Embryonic facial prominence (tissue), 1 donor: Measurements from ENCODE around the gene PRR5.

Experiments used
- DNase-seq: peaks from one replicate; pipeline ENCODE4 v3.0.0-alpha.2; 2016; ENCODE audit errors: extremely low spot score

The PRR5 gene

DNA sequence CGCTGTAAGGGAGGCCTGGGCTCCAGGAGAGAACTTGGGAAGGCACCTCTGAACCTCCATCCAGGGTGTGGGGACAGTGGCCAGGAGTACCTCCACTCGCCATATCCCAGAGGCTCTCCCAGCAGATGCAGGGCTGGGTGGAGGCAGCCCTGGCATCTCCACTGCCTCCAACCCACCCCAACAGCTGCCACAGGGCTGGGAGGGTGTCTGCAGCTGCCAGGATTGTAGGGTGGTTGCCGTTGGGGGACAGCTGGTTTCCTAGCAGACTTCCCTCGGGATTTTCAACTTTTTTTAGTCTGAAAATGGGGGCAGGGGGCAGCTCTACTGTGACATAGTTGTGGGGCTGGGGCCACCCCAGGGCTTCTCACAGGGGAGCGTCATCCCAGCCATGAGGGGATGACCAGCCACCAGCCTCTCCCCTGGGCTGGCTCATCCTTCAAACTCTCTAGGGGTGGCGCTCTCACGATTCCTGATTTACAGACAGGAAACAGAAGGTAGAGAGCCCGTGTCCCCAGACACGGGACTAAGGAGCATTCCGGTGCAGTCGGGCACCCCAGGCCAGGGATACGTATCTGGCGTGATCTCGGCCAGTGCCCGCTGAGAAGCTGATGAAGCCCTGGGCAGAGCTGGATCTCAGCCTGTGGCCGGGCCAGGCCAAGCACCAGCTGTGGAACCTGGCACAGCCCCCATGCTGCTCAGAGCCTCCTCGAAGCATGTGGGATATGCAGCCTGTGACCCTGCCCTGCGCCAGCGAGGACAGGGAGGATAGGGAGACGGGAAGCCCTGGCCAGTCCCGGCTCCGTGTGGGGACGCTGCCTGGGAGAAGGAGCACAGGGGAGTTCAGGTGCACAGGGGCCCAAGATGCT lies 9.9 kb downstream of the PRR5 start:
- no peak for DNase-seq

DNA sequence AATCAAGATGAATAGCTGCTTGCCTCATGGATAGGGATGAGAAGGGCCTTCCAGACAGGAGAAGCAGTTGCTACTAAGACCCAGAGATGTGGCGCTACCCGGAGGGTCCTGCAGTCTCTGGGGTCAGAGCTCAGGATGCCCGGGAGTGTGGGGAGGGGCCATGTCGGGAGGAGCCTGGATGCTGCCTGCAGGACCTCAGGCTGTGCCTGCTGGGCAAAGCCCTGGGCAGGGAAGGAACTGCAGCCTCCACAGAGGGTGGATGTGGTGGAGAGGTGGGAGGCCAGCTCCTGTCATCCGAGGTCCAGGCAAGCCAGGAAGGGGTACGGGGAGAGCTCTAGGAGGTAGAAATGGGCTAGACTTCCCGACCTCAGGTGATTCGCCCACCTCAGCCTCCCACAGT lies 11.0 kb downstream of the PRR5 start:
- no peak for DNase-seq

DNA sequence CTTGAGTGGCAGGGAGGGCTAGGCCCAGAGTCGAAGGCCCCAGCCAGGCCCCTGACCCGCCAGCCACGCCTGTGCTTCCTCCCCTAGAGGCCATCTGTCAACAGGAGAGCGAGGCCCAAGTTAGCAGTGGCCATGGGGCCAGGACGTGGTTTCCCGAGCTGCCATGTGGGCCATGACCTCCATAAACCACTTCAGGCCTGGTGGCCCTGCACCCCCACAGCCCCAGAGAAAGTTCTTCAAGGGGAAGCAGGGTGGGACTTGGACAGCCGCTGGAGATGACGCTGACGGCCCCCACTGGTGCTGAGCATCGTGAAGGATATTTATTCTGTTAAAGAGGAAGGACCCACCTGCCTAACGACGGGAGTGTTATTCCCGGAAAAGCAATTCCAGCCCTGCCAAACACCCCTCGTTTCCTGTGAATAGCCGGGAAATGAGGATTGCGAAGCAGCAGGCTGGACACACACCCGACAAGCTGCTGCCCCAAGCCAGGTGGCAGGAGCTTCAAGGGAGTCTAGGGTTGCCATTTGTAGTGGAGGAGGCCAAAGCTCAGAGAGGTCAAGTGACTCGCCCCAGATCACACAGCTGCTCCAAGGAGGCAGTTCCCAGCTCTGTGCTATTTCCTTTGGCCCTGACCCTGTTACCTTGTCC lies 12.8 kb downstream of the PRR5 start:
- DNase-seq = no peak

DNA sequence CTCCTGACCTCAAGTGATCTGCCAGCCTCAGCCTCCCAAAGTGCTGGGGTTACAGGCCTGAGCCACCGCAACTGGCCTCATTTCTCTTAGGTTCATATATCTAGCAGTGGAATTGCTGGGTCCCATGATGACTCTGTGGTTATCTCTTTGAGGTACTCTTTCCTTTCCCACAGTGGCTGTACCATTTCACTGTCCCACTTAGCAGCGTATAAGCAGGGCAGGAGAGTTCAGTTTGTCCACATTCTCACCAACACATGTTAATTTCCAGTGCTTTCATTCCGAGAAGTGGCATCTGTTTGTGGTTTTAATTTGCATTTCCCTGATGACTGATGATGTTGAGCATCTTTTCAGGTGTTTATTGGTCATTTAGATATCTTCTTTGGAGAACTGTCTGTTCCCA lies 16.4 kb downstream of the PRR5 start:
- no peak for DNase-seq

DNA sequence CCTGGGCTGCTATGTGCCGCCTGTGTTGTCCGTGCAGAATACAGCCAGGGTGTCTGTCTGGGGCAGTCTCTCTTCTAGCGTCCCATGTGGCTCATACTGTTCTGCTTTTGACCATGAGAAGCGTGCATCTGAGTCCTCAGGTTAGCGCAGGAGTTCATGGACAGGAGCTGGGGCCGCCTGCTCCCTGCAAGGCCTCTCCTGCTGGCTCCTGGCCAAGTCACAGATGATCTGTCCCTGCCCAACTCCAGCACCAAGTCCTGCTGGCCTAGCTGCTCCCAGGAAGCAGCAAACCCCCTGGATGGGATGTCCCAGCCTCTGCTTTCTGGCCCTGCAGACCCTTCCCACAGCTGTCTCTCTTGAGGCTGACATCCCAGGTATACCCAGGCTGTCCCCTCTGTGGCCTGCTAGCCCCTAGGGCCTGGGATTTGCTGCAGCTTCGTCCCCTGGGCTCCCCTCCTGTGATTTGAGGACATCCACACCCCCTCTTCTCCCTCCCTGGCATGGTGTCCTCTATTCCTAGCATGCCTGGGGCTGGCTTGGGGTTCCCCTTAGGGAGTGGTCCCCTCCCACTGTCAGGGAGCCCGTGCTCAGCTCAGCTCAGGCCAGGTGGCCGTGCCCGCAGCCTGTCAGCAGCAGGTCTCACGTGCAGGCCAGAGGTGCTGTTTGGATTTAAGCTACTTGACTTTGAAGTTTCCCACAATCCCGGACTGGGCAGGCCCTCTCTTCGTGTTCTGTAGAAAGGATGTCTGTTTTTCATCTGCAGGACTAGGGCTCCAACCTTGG lies 17.8 kb downstream of the PRR5 start:
- DNase-seq = no peak

DNA sequence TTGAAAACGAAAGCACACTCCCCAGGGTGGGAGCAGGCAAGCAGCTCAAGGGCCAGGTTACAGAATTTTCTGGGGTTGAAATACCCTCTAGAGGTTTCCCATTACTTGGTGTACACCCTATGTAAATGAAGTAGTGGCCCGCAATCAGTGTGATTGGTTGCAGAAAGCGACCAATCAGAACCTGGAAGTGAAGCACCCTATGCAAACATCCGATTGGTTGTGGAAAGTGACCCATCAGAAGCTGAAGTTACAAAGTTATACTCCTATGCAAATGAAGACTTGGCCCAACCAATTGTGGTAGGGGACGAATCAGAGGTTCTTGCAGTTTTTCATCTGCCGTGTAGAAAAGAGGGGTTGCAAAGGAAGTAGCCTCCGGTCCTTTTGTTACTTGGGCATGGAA lies 19.2 kb downstream of the PRR5 start:
- no peak for DNase-seq

DNA sequence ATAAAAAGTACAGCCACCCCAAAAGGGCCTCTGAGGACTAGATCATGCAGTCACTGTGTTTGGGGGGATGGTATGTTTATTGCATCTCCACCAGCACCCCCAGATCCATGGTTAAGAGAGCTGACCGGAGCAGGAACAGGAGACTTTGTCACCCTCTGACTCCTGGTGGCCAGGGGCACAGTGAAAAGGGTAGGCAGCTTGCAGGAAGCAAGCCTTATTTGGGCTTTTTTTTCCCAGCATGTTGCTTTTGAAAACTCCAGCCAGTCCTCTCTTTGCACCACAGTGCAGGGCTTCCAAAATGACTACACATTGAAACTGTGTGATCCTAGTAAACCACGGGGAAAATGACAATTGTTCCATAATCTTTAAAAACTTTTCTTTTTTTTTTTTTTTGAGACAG lies 20.6 kb downstream of the PRR5 start:
- DNase-seq = no peak

DNA sequence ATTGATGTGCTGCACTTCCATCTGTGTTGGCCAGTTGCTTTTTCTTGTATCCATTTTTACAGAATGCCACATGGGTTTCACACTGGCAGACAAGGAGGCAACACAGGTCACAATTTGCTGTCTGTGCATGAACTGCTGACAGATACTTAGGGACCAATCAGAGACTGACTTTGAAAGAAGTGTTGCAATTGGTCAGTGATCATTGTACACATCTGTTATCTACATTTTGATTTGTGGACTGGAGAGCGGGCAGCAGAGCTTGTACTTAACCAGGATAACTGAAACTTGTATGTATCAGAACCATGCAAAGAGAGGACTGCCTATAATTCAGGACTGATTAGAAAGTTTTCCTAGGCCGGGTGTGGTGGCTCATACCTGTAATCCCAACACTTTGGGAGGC lies 21.8 kb downstream of the PRR5 start:
- no peak for DNase-seq

DNA sequence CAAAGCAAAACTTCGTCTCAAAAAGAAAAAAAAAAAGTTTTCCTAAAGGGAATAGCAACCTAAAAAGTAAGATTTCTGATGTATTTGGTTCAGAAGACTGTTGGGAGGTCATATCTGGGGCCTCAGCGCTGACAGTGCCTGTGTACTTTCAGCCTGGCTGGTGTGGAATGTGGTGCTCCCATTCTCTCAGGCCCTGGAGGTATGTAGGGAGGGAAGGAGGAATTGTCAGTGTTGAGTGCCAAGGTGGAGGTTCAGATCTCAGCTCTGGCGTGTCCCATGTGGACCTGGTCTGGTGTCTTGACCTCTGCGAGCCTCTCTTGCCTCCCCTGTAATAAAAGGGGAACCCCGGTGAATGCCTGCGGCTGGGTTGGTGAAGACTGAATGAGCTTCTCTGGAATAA lies 22.4 kb downstream of the PRR5 start:
- no peak for DNase-seq

DNA sequence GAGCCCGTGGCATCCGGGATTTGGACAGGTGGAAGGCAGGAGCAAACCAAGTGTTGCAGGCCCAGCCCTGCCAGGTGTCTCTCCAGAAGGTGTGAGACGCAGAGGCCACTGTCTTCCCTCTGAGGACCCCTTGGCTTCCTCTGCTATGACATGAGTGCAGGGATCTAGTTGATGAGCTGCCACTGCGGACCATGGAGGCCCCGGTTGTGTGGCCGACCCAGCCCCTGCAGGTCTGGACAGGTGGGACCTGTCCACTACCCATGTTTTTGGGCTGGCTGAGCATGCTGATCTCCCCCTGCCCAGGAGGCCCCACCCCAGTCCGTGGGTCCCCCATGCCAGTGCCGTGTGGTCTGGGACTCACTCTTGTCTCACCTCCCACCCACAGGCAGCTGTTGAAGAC lies 22.9 kb downstream of the PRR5 start:
- DNase-seq = no peak

DNA sequence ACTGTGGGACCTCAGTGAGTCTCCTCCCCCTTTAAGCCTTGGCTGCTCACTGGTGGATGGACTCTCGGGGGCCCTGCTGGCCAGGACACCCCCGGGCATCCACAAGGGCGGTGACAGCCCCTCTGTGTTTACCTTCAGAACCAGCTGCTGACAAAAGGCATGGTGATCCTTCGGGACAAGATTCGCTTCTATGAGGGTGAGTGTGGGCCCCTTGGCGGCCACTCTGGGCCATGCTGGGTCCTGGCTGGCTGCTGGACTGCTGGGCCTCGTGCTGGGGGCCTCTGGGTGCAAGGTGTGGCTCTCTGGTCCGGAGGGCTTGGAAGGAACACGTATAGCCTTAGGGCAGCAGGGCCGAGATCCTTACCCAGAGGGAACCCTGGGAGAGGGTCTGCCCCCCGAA lies 24.4 kb downstream of the PRR5 start:
- no peak for DNase-seq

DNA sequence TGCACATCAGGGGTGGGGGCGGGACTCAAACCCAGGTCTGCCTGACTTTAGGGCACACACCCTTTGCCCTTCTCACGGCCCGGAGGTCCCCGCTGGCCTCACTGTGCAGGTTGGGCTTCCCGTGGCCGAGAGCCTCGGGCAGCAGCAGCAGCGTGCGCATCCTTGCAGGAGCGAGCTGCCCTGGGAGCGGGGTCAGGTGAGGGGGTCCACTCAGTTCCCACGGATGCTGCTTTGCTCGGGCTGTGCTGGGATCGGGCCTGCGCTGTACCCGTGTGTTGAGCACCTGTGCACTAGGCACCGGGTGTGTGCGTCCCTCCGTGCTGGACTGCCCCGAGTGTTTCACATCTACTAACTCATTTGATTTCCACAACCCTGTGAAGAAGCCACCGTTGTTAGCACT lies 25.1 kb downstream of the PRR5 start:
- DNase-seq = no peak

DNA sequence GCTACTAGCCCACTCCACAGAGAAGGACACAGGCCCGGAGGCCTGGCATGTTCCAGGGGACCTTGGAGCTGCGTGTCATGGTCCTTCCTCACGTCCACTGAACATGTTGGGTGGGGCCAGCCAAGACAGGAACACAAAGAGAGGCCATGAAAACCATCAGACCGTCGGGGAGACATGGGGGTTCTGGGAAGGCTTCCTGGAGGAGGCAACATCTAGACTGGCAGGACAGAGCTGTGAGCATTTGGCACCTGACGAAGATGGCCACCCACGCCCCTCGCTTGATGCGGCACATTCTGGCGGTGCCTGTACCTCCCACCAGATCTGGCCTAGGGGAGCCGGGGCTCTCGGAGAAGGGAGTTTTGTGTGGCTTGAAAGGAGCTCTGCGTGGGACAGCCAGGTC lies 25.7 kb downstream of the PRR5 start:
- no peak for DNase-seq

DNA sequence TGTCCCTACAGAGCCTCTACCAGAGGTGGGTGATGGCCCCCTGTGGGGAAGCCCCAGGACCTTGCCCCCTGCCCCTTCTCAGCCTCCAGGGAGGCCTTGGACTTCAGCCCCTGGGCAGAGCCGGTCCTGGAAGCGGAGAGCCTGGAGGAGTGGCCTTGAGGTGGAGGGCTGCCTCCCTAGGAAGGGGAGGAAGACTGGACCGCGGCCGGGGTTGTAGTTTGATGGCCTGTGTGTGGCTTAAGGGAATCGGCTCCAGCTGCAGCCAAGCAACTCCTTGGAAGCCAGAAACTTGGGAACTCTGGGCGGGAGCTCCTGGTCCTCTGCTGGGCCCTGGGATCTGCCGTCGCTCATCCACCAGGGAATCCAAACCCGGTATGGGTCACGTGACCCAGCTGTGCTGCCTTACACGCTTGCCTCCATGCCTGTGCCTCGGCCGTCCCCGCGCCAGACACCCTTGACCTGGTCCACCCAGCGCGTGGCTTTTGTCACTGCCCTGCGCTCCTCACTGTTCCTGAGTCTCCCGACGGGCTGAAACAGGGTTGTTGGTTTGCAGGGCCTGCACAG lies 26.8 kb downstream of the PRR5 start:
- DNase-seq = no peak

DNA sequence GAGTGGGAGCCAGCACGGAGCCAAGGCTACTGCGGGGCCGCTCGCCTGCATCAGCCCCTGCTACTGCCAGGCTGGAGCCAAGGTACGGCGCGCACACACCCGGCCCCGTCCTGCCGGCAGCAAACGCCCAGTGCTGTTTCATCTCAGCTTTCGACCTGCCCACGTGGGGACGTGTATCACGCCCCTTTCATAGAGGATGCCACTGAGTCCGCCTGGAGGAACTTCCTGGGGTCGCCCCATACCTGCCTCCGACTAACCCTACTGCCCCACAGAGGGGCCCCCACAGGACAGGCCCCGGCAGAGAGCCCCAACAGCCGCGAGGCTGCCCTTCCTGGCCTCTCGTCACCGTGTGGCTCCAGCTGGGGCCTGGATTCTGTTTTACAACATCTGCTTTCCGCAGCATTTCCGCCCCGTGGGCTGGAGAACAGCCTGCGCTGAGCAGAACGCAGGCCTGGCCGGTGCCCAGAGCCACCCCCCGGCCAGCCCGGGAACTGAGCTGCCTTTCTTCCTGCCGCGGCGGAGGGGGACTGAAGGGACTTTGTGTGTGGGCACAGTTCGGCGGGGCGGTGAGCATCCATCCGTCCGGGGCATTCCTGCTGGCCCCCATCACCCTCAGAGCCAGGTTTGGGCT lies 27.5 kb downstream of the PRR5 start:
- DNase-seq = no peak

DNA sequence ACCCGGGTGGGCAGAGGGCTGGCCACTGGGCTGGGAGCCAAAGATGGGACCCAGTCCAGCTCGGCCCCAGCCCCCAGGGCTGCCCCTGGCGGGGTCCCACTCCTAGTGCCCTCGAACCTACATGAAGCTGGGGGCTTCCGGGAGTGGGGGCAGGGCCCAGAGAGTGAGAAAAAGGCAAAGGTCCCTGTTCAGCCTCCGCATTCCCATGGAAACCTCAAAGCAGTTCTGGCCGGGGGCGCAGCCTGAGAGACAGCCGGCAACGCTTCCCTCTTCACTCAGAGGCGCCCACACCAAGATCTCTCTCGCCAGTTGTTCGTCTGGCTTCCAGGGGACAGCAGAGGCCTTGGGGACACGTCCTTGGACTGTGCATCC lies 28.0 kb downstream of the PRR5 start:
- no peak for DNase-seq

DNA sequence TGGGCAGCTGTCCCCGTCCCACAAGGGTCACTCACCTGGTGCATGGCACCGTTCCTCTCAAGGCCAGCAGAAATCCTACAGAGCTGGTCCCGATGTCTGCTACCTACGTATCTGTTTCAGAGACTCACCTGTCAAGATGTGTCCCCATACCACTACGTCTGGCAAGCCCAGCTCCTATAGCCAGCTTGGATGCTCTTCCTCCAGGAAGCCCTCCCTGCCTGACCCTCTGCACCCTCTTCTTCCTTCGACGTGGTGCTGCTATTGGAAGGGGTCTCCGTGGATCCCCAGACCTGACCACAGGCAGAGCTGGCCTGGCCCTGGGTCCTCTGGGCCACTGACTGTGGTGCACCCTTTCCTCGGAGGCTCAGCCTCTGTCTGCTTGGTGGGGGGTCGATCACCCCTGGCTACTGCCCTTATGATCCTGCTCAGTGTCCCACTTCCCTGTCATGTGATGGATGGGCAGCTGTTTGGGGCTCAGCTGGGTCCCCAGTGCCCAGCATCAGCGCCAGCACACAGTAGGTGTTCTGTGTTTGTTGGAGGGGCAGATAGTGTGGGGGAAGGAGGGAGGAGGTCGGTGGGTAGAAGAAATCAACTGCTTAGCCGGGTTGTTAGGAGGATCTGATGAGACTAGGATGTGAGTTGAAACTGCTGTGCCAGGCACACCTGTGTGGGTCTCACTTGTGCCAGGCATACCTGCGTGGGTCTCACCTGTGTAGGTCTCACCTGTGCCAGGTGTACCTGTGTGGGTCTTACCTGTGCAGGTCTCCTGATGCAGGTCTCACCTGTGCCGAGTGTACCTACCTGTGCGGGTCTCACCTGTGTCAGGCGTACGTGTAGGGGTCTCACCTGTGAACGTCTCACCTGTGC lies 28.7 kb downstream of the PRR5 start:
- DNase-seq = no peak

DNA sequence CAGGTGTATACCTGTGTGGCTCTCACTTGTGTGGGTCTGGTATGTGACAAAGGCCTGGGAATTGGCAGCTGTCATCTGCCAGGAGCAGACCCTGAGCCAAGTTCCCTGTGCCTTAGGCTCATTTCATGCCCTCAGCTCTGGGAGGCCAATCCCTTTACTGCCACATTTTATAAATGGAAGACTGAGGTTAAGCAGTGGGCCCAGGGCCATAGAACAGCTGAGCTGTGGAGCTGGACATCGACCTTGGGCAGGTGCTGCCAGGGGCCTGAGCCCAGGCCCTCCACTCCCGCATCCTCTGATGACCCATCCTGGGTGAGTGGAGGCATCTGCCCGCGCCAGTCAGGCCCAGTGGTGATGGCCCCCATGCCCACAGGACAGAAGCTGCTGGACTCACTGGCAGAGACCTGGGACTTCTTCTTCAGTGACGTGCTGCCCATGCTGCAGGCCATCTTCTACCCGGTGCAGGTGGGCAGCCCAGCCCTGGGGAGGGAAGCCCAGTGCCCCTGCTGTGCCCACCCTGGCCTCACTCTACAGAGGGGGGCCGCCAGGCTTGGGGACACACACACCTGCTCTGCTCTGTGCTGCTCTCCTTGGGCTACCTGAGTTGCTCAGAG lies 29.5 kb downstream of the PRR5 start:
- DNase-seq = no peak

DNA sequence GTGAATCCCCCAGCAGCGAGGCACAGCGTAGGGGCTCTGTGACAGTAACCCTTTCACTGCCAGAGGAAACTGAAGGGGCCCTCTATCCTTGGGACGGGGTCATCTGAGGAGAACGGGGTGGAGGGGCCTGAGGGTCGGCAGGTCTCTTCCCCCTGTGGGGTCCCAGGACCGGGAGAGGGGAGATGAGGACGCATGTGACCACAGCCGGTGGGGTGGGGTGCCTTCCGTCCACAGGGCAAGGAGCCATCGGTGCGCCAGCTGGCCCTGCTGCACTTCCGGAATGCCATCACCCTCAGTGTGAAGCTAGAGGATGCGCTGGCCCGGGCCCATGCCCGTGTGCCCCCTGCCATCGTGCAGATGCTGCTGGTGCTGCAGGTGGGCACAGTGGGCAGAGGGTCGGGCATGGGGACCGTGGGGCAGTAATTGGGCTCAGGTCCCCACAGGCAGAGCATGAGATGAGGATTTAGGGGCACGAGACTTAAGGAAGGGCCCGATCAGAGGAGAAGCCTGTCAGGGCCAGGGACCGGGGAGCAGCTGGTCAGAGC lies 30.1 kb downstream of the PRR5 start:
- no peak for DNase-seq

DNA sequence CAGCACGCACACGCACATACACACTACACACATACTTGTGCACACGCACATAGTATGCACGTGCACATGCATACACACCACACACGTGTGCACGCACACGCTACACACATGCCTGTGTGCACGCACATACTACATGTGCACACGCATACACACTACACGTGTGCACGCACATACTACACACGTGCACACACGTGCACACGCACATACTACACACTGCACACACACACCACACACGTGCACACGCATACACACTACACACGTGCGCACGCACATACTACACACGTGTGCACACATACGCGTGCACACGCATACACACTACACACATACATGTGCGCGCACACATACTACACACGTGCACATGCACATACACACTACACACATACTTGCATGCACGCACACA lies 30.7 kb downstream of the PRR5 start:
- no peak for DNase-seq
